ENCODE data around the gene PLCB1. TPM values are rescaled to one million over a fixed set of nuclear protein-coding genes. Genes with fewer than 3 reads are reported as not detected.

Gene PLCB1
- total and polyA plus RNA-seq, 2 experiments from 2014 or later, result 14.9 to 20.7 TPM

DNA sequence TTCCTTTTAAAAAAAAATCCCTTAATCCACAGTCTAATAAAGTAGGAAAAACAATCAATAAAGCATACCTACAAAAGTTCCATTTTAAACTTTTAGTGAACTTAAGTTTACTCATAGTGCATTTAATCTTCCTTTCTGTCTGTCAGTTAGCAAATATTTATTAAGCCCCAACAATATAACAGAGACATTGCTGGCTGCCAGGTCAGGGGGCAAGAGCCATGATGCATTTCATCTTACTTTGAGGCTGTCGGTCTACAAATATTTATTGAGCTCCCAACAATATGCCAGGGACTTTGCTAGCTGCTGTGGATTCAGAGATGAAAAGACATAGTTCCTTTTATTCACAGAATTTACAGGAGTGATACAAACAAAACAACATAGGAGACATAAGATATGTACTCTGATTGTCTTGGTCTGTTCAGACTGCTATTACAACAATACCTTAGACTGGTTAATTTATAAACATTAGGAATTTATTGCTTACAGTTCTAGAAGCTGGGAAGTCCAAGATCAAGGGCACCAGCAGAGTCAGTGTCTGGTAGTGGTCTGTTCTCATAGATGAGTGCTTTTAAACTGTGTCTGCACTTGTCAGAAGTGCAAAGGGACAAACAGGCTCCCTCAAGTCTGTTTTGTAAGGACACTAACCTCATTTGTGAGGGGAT, 118.6 kb downstream of the PLCB1 start (continued):
- TF ChIP-seq, protein P1, sequence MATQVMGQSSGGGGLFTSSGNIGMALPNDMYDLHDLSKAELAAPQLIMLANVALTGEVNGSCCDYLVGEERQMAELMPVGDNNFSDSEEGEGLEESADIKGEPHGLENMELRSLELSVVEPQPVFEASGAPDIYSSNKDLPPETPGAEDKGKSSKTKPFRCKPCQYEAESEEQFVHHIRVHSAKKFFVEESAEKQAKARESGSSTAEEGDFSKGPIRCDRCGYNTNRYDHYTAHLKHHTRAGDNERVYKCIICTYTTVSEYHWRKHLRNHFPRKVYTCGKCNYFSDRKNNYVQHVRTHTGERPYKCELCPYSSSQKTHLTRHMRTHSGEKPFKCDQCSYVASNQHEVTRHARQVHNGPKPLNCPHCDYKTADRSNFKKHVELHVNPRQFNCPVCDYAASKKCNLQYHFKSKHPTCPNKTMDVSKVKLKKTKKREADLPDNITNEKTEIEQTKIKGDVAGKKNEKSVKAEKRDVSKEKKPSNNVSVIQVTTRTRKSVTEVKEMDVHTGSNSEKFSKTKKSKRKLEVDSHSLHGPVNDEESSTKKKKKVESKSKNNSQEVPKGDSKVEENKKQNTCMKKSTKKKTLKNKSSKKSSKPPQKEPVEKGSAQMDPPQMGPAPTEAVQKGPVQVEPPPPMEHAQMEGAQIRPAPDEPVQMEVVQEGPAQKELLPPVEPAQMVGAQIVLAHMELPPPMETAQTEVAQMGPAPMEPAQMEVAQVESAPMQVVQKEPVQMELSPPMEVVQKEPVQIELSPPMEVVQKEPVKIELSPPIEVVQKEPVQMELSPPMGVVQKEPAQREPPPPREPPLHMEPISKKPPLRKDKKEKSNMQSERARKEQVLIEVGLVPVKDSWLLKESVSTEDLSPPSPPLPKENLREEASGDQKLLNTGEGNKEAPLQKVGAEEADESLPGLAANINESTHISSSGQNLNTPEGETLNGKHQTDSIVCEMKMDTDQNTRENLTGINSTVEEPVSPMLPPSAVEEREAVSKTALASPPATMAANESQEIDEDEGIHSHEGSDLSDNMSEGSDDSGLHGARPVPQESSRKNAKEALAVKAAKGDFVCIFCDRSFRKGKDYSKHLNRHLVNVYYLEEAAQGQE (IDR thresholded peaks at IDR 0.05; ENCODE audit: unreplicated experiment), result no peak
- no peak for TF ChIP-seq NANOG (IDR thresholded peaks at IDR 0.05; ENCODE audit: borderline replicate concordance)

GRCh38 chr20:8251201-8251575, 119.1 kb downstream of the PLCB1 start:
- Histone ChIP-seq H3K27ac (ENCODE audit: low read depth) (no peak overlapping the region), H3K4me2 (no peak overlapping the region), H3K36me3 (ENCODE audit: insufficient read depth) (no peaks in the 10 kb centered on the region), H3K27me3 (ENCODE audit: insufficient read depth) (no peaks in the 10 kb centered on the region), H3F3A (replicated peaks; ENCODE audit: low read depth) (no peaks in the 10 kb centered on the region), H3K4me3 (no peak overlapping the region), H2AFZ (no peak overlapping the region), H4K20me1 (replicated peaks; ENCODE audit: insufficient read depth) (no peaks in the 10 kb centered on the region), H3K9me2 (ENCODE audit: insufficient read depth) (peaks cover 4% of the 10 kb centered on the region; the same call in 1 of the 2 replicates), H3K4me1 (ENCODE audit: insufficient read depth) (peaks cover 6% of the 10 kb centered on the region; the same call in 1 of the 2 replicates), H3K79me2 (replicated peaks; ENCODE audit: insufficient read depth) (no peaks in the 10 kb centered on the region)
- Mint-ChIP-seq H3K4me1 (peaks cover 9% of the 10 kb centered on the region; the same call in 2 of the 3 replicates), H3K27ac (no peak overlapping the region), H3K9me3 (no peaks in the 10 kb centered on the region), H3K27me3 (ENCODE audit: insufficient read depth, low read depth, poor library complexity) (no peaks in the 10 kb centered on the region), H3K4me3 (no peak overlapping the region), H3K36me3 (ENCODE audit: low read depth) (no peaks in the 10 kb centered on the region)
- ATAC-seq, result no peak
- DNase-seq (ENCODE audit: low spot score), result no peak
- no peak for TF ChIP-seq CTCF (conservative IDR thresholded peaks at IDR 0.05; ENCODE audit: low read depth in 2 of 2)
- TF ChIP-seq POLR2AphosphoS5 (IDR thresholded peaks at IDR 0.05; ENCODE audit: low read depth), result no peak
- TF ChIP-seq, protein P2, sequence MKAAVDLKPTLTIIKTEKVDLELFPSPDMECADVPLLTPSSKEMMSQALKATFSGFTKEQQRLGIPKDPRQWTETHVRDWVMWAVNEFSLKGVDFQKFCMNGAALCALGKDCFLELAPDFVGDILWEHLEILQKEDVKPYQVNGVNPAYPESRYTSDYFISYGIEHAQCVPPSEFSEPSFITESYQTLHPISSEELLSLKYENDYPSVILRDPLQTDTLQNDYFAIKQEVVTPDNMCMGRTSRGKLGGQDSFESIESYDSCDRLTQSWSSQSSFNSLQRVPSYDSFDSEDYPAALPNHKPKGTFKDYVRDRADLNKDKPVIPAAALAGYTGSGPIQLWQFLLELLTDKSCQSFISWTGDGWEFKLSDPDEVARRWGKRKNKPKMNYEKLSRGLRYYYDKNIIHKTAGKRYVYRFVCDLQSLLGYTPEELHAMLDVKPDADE (IDR thresholded peaks at IDR 0.05), result no peak
- TF ChIP-seq CREB1 (CRISPR knock-in tag; IDR thresholded peaks at IDR 0.05; ENCODE audit: low read depth), result no peak
- TF ChIP-seq, protein P3, sequence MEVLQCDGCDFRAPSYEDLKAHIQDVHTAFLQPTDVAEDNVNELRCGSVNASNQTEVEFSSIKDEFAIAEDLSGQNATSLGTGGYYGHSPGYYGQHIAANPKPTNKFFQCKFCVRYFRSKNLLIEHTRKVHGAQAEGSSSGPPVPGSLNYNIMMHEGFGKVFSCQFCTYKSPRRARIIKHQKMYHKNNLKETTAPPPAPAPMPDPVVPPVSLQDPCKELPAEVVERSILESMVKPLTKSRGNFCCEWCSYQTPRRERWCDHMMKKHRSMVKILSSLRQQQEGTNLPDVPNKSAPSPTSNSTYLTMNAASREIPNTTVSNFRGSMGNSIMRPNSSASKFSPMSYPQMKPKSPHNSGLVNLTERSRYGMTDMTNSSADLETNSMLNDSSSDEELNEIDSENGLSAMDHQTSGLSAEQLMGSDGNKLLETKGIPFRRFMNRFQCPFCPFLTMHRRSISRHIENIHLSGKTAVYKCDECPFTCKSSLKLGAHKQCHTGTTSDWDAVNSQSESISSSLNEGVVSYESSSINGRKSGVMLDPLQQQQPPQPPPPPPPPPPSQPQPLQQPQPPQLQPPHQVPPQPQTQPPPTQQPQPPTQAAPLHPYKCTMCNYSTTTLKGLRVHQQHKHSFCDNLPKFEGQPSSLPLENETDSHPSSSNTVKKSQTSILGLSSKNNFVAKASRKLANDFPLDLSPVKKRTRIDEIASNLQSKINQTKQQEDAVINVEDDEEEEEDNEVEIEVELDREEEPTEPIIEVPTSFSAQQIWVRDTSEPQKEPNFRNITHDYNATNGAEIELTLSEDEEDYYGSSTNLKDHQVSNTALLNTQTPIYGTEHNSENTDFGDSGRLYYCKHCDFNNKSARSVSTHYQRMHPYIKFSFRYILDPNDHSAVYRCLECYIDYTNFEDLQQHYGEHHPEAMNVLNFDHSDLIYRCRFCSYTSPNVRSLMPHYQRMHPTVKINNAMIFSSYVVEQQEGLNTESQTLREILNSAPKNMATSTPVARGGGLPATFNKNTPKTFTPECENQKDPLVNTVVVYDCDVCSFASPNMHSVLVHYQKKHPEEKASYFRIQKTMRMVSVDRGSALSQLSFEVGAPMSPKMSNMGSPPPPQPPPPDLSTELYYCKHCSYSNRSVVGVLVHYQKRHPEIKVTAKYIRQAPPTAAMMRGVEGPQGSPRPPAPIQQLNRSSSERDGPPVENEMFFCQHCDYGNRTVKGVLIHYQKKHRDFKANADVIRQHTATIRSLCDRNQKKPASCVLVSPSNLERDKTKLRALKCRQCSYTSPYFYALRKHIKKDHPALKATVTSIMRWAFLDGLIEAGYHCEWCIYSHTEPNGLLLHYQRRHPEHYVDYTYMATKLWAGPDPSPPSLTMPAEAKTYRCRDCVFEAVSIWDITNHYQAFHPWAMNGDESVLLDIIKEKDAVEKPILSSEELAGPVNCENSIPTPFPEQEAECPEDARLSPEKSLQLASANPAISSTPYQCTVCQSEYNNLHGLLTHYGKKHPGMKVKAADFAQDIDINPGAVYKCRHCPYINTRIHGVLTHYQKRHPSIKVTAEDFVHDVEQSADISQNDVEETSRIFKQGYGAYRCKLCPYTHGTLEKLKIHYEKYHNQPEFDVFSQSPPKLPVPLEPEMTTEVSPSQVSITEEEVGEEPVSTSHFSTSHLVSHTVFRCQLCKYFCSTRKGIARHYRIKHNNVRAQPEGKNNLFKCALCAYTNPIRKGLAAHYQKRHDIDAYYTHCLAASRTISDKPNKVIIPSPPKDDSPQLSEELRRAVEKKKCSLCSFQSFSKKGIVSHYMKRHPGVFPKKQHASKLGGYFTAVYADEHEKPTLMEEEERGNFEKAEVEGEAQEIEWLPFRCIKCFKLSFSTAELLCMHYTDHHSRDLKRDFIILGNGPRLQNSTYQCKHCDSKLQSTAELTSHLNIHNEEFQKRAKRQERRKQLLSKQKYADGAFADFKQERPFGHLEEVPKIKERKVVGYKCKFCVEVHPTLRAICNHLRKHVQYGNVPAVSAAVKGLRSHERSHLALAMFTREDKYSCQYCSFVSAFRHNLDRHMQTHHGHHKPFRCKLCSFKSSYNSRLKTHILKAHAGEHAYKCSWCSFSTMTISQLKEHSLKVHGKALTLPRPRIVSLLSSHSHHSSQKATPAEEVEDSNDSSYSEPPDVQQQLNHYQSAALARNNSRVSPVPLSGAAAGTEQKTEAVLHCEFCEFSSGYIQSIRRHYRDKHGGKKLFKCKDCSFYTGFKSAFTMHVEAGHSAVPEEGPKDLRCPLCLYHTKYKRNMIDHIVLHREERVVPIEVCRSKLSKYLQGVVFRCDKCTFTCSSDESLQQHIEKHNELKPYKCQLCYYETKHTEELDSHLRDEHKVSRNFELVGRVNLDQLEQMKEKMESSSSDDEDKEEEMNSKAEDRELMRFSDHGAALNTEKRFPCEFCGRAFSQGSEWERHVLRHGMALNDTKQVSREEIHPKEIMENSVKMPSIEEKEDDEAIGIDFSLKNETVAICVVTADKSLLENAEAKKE (CRISPR knock-in tag; IDR thresholded peaks at IDR 0.05), result no peak
- no peak for TF ChIP-seq EZH2phosphoT487 (IDR thresholded peaks at IDR 0.05; ENCODE audit: unreplicated experiment)
- no peak for TF ChIP-seq ZNF331 (CRISPR knock-in tag; IDR thresholded peaks at IDR 0.05; ENCODE audit: low read depth)
- no peak for TF ChIP-seq NANOG (IDR thresholded peaks at IDR 0.05; ENCODE audit: borderline replicate concordance)
